Measurements from ENCODE around the gene TP53BP2.
A peak's percentile ranks its signal among the peaks of the same experiment; 100 is the strongest.

Gene TP53BP2

DNA sequence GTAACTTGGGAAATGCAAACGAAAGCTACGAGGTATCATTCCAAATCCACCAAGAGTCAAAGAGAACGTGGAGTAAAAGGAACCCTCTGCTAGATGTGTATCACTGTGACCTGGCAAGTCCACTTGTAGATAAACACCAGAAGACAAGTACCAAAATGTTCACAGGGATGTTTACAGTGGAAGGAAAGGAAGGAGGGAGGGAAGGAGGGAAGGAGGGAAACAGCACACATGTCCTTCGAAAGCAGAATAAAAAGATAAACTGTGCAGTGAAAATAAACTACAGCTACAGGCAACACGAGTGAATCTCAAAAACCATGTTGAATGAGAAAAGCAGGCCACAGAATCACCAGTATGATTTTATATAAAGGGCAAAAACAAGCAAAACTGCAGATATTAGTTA, 59.9 kb downstream of the TP53BP2 start:
- DNase-seq = no peak

DNA sequence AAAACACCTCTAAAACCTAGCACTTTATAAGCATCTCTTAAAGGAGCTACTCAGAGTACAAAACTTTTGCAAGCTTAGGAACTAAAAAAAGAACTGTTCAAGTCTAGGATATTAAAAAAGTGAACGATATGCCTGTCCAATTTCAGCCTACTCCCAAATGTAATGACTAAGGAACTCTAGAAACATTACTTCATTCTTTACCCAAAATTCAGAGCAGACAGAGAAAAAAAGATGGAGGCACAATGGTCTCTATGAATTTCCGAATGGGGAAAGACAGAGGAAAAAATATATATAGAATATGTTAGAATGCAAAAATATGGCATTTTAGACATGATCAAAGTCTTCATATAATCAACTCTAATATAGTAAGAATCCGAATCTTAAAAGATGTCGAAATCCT, 61.2 kb downstream of the TP53BP2 start:
- no peak for DNase-seq

DNA sequence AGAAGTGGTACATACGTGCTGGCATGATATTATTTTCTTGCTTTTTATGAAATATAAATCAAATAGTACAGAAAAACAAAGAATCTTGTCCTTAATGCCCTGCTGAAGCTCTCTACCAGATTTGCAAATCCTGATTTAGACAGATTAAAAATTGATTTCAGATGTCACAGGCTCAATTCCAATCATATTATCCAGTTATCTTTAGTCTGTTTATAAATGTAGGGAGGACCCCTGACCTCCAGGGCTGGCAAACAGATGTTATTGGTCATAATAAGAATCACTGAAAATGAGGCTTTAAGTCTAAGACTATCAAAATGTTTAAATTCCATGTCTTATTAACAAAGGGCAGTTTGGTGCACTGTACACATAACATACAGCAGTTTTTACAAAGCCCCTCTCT, 62.1 kb downstream of the TP53BP2 start:
- no peak for DNase-seq

DNA sequence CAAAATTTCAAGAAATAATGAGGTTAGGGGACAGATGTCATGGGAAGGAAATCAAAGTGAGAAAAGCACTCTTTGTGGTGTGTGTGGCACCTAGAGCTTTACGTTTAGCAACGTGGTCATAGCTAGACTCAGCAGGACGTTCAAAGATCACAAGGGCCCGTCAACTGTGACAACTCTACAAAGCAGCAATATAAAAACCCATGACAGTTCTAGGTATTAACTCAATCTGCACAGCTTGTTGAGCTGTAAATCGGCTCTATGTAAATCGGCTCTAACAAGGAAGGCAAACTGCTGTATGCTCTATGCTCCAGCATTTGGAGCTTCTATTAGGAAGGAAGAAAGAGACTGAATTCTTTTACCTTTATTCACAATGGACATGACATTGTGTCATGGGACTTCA, 64.8 kb downstream of the TP53BP2 start:
- no peak for DNase-seq

DNA sequence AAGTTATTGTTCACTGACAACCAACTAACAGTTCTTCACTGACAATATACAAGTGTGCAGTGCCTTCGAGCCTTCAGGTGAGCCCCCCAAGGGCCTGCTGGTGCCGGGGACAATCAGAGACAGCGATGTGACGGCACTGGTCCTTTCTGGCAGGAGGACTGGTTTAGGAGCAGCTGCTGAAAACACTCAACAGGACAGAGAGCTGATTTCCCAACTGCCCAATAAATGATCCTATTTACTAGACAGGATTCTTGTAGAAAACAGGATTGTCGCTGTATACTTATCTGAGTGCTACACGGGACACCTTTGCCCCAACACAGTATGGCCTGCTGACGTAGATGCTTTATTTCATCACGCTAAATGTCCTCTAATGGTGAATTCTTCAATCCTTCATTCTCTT, 65.4 kb downstream of the TP53BP2 start:
- DNase-seq = no peak

DNA sequence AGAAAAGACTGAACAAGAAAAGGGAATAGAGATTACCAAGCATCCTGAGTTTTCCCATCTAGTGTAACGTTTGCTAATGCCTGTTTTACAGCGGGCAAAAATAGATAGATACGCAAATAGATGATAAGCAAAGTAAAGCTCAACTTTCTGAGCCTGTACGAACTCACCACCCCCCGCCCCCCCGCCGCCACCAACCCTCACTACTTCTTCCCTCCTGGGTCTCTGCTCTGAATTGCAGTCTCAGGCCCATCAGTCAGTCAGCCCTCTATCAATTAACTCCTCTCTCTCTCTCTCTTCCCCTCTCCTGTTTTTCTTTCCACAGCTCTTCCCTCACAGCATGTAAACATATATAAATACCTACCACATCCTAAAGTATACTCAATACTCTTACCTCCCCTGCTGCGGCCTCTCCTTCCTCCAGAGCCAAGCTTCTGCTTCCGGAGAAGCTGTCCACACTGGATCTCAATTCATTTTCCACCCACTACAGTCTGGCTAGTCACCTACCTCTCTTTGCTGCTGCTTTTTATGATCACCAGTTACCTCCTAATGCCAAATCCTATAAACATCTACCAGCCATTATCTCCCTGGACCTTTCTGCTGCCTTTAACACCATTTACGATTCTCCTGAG, 68.8 kb downstream of the TP53BP2 start:
- no peak for DNase-seq

DNA sequence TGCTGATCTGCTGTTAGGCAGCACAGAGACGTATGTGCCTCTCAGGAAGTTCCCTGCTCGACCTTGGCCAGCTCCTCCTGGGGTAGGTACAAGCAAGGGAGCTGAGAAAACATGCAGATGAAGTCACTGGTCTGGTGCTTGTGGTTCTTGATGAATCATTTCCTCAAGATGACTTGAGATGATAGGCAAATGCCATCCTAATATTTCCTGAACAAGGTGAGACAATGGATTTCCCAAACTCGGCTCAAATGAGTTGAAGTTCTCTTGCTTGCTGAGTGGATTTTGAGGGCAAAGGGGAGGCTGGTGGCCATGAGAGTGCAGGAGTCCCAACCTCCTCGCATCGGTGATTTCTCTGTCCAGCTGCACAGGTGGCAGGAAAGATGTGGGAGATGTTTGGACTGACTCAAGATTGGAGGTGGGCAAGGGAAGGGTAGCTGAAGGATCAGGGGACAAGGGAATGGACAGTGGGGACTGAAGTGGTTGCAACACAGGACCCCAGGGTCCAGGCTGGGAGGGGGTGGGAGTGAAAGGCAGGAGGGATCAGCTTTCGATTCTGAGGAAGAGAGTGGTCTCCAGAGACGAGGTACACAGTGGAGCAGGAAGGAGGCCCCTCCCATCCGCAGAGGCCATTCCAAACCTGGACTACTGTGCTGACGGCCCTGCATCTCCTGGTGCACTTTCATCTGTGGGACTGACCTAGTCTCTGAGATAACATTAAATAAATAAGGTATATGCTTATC, 69.5 kb downstream of the TP53BP2 start:
- no peak for DNase-seq

DNA sequence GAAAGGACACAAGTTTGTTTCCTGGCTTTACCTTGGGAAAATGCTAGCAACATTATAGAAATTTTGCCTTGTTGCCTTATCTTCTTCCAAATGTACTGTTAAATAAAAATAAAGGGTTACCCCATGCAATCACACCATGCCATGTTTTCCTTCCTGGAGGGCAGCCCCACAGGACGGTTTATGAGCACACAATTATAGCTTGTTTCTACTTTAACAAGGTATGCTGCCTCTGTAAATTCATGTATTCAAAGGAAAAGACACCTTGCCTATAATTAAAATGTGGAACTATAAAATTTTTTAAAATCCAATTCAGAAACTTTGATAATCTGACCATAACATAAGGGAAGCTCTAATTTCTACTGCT, 70.1 kb downstream of the TP53BP2 start:
- no peak for DNase-seq

DNA sequence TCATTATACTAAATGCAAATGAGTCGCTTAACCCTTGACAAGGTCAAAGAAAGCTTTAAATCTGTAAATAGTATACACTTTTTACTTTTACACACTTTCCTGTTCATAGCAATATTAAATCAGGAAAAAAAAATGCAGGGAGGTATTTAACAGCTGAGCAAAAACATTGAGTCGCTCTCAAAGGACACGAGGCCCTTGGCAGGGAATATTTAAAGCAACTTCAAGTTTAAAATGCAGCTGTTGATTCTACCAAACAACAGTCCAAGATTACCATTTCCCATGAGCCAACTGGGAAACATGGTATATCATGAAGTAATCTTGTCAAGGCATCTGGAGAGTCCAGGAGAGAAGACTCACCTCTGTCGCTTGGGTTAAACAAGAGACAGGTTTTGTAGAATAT, 70.7 kb downstream of the TP53BP2 start:
- DNase-seq = no peak

DNA sequence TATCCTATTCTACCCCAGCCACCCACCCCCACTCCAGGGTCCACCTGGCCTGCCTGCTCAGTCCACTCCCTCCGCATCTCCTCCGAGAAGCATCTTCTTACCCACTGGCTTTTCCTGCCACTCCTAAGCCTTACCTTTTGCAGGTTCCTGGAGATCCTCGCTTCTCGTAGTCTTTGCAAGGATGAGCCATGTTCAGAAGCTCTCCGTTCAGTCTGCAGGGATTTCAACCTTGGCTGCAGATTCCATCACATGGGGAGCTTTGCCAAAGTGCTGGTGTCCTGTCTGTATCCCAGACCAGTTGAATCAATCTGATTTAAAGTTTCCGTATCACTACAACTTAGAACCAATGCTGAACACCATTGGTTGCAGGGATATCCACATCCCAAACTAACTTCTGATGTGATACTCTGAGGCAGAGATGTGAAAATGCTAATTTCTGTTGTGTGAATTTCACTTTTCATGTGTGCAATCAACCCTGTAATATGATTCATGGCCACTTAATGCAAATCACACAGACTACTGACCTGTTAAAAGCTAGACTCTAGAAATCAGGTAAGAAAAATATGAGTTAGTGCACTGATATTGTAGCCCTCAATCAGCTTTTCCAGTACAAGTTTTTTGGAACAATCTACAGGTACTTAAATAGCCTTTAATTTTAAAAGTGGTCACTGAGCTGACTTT, 71.5 kb downstream of the TP53BP2 start:
- no peak for DNase-seq

DNA sequence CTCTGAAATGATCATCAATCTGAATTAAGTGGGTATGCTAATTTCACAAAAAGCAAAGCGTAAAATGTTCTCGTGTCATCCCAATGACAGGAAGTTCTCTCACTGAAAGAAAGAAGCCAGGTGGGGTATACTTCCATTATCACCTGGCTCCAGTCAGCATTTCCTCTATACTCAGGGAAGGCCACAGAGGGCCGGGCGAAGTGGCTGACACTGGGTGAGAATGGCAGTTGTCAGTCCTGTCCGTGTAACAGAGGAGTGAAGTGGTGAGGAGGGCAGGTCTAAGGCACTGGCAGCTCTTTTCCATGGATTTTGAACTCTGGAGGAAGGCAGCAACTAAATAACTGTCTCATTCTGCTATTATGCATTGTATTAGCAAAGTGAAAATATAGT, 73.0 kb downstream of the TP53BP2 start:
- no peak for DNase-seq

DNA sequence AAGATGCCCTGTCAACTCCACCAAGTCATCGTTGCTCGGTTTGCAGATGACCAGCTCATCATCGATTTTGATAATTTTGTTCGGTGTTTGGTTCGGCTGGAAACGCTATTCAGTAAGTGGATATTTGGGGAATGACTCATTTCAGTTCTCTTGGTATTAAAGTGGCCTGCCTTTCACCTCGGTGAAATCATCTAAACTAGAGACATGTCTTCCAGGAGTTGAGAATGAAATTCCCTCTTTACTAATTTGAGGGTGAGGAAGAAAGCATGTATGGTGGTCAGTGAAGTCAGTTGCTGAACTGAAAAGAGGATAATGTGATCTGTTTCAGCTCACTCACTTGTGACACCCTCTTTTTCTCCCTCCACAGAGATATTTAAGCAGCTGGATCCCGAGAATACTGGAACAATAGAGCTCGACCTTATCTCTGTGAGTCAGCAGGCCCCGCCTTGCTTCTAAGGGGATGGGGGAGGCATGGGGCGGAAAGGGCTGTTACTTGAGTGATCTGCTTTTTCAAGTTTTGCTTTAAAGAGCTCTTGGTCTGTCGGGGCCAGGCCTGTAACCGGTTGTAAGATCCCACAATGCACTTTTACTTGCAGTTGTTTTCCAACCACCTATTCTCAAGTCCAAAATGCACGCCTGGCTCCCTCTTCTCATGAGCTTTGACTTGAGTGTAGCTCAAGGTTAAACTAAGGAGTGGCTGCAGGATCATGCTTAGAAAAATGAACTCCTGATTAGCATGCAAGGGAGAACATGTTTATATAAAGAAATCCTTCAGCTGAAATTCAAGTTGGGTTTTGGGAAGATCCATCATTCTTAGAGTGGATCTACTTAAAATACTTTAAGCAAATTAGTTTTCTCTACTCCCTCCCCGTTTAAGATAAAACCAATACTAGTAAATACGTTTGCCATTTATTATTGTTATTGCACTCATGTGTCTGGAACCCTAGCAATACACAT, 73.7 kb downstream of the TP53BP2 start:
- peak; percentile 36 for DNase-seq

DNA sequence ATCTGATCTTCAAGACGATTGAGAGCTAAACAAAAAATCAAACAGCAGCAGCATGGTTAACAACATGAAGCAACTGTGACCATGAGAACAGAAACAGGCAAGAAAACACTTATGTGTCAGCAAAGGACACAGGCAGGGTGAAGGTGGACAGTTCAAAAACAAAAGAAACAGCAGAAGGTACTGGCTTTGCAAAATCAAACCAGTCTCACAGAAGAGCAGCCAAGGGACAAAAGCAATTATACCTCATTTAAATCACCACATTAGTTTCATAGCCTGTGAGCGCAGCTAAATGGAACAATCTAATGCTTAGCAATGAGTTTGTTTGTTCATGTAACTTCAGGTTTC, 74.3 kb downstream of the TP53BP2 start:
- no peak for DNase-seq

DNA sequence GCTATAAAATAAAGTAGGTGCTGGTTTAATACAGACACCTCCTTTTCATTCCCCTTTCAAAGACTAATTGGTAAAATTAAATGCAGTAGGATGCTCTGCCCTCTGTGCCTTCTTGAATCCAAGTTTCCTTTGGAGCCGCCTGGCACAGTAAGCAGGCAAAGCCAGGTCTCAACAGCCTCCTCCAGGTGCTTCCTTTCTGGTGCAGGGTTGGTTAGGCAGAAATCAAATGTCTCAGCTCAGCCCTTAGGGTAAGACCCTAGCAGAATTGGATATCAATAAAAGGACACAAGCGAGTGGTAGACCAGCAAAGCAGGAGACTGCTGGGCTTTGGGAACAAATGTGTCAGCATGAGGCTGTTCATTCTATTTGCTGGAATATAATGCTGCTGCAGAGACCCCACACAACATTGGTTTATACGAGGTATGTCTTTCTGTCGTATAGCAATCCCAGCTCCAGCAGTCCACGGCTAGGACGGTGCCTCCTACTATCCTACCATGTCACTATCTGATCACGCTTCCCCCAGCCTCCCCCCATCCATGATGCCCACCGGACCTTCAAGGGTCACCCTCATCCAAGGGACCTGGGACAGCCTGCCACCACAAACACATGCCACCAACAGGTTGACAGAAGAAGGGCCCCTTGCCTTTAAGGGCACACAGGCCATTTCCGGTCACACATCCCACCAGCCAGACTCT, 75.0 kb downstream of the TP53BP2 start:
- no peak for DNase-seq

DNA sequence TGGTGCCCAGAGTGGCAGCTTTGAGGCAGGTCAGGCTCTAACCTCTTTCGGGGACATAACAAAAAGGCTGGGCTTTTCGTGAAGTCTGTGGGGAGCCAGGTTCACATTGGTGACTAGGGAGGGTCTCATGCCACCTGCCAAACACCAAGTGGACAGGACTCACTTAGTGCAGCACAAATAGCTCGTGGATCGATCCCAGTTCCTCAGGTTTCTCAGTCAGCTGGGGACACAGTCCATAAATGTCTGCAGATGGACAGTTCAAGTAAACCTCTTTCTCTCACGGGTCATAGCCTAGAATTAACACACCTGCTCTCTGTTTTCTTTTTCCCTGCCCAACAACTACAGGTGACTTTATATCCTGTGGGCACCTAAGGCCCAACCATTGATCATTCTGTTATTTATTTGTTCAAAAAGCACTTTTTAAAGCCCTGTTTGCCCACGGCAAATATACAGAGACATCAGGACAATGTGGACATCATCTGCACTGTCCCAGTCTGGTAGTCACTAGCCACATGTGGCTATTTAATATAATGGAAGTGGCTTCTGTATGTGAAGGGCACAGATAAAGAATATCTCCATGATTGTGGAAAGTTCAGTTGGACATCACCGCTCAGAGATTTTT, 79.9 kb downstream of the TP53BP2 start:
- DNase-seq = no peak

DNA sequence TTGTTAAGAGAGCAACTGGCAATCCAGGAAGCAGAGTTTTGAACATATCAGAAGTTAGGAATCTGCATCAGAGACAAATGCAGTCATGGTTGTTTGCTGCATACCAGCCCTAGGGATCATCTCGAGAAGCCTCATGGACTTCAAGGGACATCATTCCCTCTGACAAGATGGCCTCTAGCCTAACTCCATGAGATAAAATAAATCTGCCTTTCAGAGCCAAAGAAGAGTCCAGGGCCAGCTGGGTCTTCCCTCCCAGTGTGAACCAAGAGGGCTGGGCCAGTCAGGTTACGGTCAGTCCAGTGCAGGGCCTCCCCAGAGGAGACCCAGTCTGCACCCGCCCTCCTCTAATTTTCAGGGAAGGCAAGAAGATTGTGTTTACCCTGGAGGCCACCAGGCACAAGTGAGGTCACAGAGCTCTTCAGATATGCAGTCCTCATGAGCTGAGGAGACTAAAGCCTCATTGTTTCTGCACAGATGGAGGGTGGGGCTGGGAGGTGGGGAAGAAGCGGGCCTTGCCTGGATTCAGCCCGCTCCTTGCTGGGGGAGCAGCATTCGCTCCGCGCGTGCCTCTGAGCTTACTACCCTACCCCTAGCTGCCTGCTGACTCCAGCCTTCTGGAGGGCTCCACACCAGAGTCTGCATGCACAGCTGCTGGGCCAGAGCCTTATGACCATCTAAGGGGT, 80.6 kb downstream of the TP53BP2 start:
- DNase-seq = peak; percentile 71

DNA sequence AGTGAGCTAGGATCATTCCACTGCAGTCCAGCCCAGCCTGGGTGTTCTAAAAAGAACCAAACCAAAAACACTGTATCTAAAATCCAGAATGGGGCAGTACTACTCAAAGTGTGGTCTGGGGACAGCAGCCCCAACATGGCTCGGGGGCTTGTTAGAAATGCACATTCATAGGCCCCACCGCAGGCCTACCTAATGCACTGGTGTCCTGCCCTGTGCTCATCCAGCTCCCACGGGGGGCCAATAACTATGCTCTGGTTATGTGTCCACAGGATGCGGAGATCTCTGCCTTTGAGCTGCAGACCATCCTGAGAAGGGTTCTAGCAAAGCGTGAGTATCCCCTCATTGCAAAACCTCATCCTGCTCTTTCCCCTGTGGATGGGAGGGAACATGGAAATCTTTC, 81.9 kb downstream of the TP53BP2 start:
- no peak for DNase-seq

DNA sequence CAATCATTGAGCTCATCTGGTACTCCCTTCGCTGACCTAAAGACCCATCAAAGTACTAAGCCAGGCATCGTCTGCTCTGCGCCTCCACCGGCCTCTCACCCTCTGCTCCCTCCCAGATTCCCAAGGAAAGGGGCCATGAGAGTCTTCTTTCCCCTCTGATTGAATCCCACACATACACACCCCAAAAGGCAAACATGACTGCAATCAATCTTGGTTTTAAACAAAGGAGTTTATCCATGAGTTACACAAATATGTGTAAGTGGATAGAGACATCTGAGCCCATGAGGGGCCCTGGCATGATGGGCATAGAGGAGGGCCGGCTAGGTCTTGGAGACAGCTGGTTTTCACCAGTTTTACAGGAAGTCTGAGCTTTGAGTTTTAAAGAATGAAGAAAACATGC, 82.5 kb downstream of the TP53BP2 start:
- no peak for DNase-seq

DNA sequence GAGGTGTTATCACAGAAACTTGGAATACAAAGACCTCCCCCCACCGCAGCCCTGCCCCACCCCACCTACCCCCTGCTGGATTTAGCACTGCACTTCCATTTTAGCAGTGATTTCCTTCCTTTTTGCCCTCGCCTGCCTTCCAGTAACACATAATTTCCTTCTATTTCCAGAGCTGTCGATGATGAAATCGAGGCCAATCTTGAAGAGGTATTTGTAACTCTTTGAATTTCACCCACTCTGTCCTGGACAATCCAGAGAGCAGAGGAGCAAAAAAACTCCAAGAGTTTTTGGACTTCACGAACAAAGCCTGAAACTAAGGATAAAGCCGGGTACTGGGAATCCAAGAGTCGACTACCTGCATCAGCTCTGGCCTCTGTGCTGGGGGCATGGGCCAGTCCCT, 84.3 kb downstream of the TP53BP2 start:
- DNase-seq = no peak

DNA sequence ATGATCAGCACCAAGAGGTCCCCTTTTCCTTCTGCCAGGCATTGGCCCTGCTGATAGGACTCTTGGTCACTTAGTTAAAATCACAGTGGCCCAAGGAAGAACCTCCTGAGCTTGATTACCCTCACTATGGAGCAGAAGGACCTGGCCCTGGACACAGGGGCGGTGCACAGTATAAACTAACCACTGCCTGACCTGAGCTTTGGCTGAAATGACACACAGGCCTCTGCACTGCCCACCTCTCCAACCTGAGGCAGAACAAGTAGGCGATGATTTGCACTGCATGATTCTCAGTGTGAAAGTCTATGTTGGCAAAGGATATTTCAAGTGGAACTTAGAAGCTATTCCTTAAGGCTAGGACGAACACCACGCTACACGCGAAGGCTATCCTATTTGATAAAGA, 84.9 kb downstream of the TP53BP2 start:
- no peak for DNase-seq

DNA sequence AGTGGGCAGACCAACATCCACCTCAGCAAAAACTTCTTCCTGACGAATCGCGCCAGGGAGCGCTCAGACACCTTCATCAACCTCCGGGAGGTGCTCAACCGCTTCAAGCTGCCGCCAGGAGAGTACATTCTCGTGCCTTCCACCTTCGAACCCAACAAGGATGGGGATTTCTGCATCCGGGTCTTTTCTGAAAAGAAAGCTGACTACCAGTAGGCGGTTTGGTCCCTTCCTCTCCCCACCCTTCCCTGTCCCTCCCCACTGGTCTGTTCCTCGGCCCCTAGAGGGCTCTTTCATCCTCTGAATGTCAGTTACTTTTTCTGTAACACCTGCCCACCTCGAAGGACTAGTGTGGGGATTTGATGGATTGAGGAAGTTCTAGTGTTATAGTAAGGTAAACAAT, 86.5 kb downstream of the TP53BP2 start:
- DNase-seq = no peak

DNA sequence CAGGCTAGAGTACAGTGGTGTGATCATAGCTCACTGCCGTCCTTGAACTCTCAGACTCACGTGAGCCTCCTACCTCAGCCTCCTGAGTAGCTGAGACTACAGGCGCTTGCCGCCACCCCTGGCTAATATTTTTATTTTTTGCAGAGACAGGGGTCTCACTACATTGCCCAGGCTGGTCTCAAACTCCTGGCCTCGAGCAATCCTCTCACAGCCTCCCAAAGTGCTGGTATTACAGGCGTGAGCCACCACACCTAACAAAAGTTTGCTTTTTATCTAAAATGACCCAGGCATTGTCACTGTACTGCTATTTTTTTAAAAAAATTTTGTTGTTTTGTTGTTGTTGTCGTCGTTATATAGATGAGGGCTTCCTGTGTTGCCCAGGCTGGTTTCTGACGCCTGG, 87.0 kb downstream of the TP53BP2 start:
- DNase-seq = no peak

All from midbrain (tissue), 1 donor.